A549 (cell line): ENCODE results near the gene PLXNB3. TPM values are rescaled to one million over a fixed set of nuclear protein-coding genes. Genes with fewer than 3 reads are reported as not detected.

Experiments used
- ATAC-seq, 2 experiments: fragments of 200-7000 bp in 1 of 2; fragments of >200 bp in 1 of 2; cut with Nextera tagmentation in 1 of 2; cut with Tn5 transposase in 1 of 2; 3 replicates each; pipeline versions ENCODE4 v1.8.0 to v1.9.1; 2018 to 2020; ENCODE audit warnings: mild to moderate bottlenecking in 1 of 2, moderate library complexity in 1 of 2
- CTCF ChIA-PET: fragments of 300-600 bp; sonication (Branson Sonifier 250); formaldehyde crosslinking; extraction: SDS; loops from one replicate; lab custom pipeline; 2021; ENCODE audit warnings: antibody characterized with exemption, inconsistent platforms; lab: Yijun Ruan, JAX
- POLR2A ChIA-PET: fragments of 350-600 bp; formaldehyde crosslinking; extraction: SDS; loops from one replicate; lab custom pipeline; 2021; ENCODE audit warnings: antibody characterized with exemption, inconsistent platforms; lab: Yijun Ruan, JAX
- DNase-seq, 2 experiments: peaks; one replicate each; pipeline versions ENCODE4 v3.0.0 to v3.0.0-alpha.2; 2011 to 2016; ENCODE audit warnings: low read depth in 1 of 2, low spot score in 1 of 2
- FAIRE-seq: peaks from 2 replicates; lab custom pipeline; 2011; peaks lifted over from hg19 to GRCh38; lab: Jason Lieb, UNC
- H3K27ac ChIP-seq, 2 experiments: fragments of >200 bp; sonication (Bioruptor Twin); formaldehyde crosslinking; 3 replicates each; pipeline ENCODE4 v1.5.1; 2016 to 2017
- H3K4me1 ChIP-seq: fragments of >200 bp; sonication (Bioruptor Twin); formaldehyde crosslinking; 3 replicates; pipeline ENCODE4 v1.6.1; 2016
- H3K4me2 ChIP-seq: fragments of >200 bp; sonication (Bioruptor Twin); formaldehyde crosslinking; 3 replicates; pipeline ENCODE4 v1.6.1; 2016
- H3K4me3 ChIP-seq: fragments of >200 bp; sonication (Bioruptor Twin); formaldehyde crosslinking; 3 replicates; pipeline ENCODE4 v1.5.1; 2016
- H3K9me3 ChIP-seq: fragments of >200 bp; sonication (Bioruptor Twin); formaldehyde crosslinking; 3 replicates; pipeline ENCODE4 v1.6.1; 2016
- CBX2 ChIP-seq: fragments of 200-600 bp; sonication (generic); IDR thresholded peaks from 2 replicates; pipeline ENCODE4 v1.6.1; 2016; ENCODE audit warnings: low read depth, mild to moderate bottlenecking, borderline replicate concordance
- CEBPB ChIP-seq, 2 experiments: fragments of >200 bp in 1 of 2; sonication (Bioruptor Twin) in 1 of 2; formaldehyde crosslinking in 1 of 2; IDR thresholded peaks; 2 replicates each; pipeline ENCODE4 v1.6.1; 2012 to 2016
- CHD4 ChIP-seq: fragments of 200-600 bp; sonication (generic); IDR thresholded peaks from 2 replicates; pipeline ENCODE4 v1.6.1; 2016; ENCODE audit warnings: antibody characterized with exemption, mild to moderate bottlenecking, borderline replicate concordance
- EHMT2 ChIP-seq: fragments of 200-600 bp; sonication (generic); IDR thresholded peaks from 2 replicates; pipeline ENCODE4 v1.6.1; 2016; ENCODE audit warnings: antibody characterized with exemption, low read depth, mild to moderate bottlenecking, moderate library complexity
- FOSB ChIP-seq: fragments of 250-450 bp; sonication (Bioruptor Pico); IDR thresholded peaks from 2 replicates; pipeline ENCODE4 v1.5.0; 2020; ENCODE audit warnings: mild to moderate bottlenecking, moderate library complexity
- FOSL2 ChIP-seq, 2 experiments: fragments of 450-650 bp in 1 of 2; fragments of >200 bp in 1 of 2; sonication (Bioruptor Twin) in 1 of 2; formaldehyde crosslinking; IDR thresholded peaks; 2 replicates each; pipeline versions ENCODE4 v1.5.0 to v1.6.1; 2016 to 2020; ENCODE audit warnings: mild to moderate bottlenecking in 1 of 2, moderate library complexity in 1 of 2
- GATA3 ChIP-seq: IDR thresholded peaks from 2 replicates; pipeline ENCODE4 v1.6.1; 2012; ENCODE audit warnings: borderline replicate concordance
- HEYL ChIP-seq: fragments of 250-450 bp; sonication (Bioruptor Pico); IDR thresholded peaks from 2 replicates; pipeline ENCODE4 v1.8.0; 2021; ENCODE audit warnings: mild to moderate bottlenecking, moderate library complexity
- JUN ChIP-seq, 2 experiments: fragments of >200 bp; sonication (Bioruptor Twin); formaldehyde crosslinking; IDR thresholded peaks; 2 replicates in 1 of 2; 3 replicates in 1 of 2; pipeline ENCODE4 v1.6.1; 2016 to 2017
- JUNB ChIP-seq: fragments of >200 bp; sonication (Bioruptor Twin); formaldehyde crosslinking; IDR thresholded peaks from 2 replicates; pipeline ENCODE4 v1.6.1; 2016
- KDM5A ChIP-seq: fragments of 200-600 bp; sonication (generic); IDR thresholded peaks from 2 replicates; pipeline ENCODE4 v1.6.1; 2016; ENCODE audit warnings: antibody characterized with exemption, mild to moderate bottlenecking
- MAZ ChIP-seq: fragments of 150-350 bp; IDR thresholded peaks from 2 replicates; pipeline ENCODE4 v1.6.1; 2014; ENCODE audit warnings: antibody characterized with exemption, low read depth, low read length, borderline replicate concordance
- NFE2L2 ChIP-seq: fragments of 150-350 bp; conservative IDR thresholded peaks from 2 replicates; pipeline ENCODE4 v1.6.1; 2014; ENCODE audit warnings: low read length
- RAD21 ChIP-seq, 2 experiments: fragments of >200 bp in 1 of 2; sonication (Bioruptor Twin) in 1 of 2; formaldehyde crosslinking in 1 of 2; IDR thresholded peaks in 1 of 2; conservative IDR thresholded peaks in 1 of 2; 2 replicates in 1 of 2; 3 replicates in 1 of 2; pipeline ENCODE4 v1.6.1; 2012 to 2018; ENCODE audit warnings: inconsistent platforms in 1 of 2
- RCOR1 ChIP-seq: fragments of 150-350 bp; IDR thresholded peaks from 2 replicates; pipeline ENCODE4 v1.6.1; 2014; ENCODE audit warnings: antibody characterized with exemption, low read length, low read depth
- SREBF2 ChIP-seq: fragments of 450-650 bp; IDR thresholded peaks from 2 replicates; pipeline ENCODE4 v1.6.1; 2014; ENCODE audit warnings: mild to moderate bottlenecking, moderate library complexity
- TFCP2L1 ChIP-seq: fragments of 250-450 bp; sonication (Bioruptor Pico); IDR thresholded peaks from 2 replicates; pipeline ENCODE4 v1.5.0; 2021; ENCODE audit warnings: mild to moderate bottlenecking
- ZFP36 ChIP-seq: fragments of 450-650 bp; IDR thresholded peaks from 2 replicates; pipeline ENCODE4 v1.6.1; 2014; ENCODE audit warnings: borderline replicate concordance; ENCODE audit not compliant: partially characterized antibody
- WGBS: methylation state at CpG from one replicate; pipeline ENCODE4 v1.1.6; 2017; ENCODE audit errors: missing lambda C conversion rate; 5-methylcytosine and 5-hydroxymethylcytosine counted together
- polyA plus RNA-seq, 4 experiments: library from polyadenylated mRNA; depleted of rRNA in 3 of 4; stranded (reverse); fragments of >200 nt; fragmentation: RNase III in 1 of 4; extraction: RNeasy Plus Mini Kit Qiagen cat#74134 plus additional on column Dnase treatment in 1 of 4; gene quantifications; 2 replicates in 3 of 4; 3 replicates in 1 of 4; pipeline ENCODE4 v1.2.3, GENCODE V29; 2011 to 2017
- TF ChIP-seq, protein P1 (sequence below): IDR thresholded peaks from 2 replicates; pipeline ENCODE4 v1.6.1; 2012; ENCODE audit warnings: low read depth, borderline replicate concordance
- TF ChIP-seq, protein P2 (sequence below): fragments of 250-450 bp; sonication (Bioruptor Pico); IDR thresholded peaks from 2 replicates; pipeline ENCODE4 v1.5.0; 2020; ENCODE audit warnings: low read depth, mild to moderate bottlenecking, moderate library complexity

The PLXNB3 gene
- polyA plus RNA-seq, 2 of the 4 experiments (the other 2 are of a cell fraction) = 1.1 to 2.5 TPM

DNA sequence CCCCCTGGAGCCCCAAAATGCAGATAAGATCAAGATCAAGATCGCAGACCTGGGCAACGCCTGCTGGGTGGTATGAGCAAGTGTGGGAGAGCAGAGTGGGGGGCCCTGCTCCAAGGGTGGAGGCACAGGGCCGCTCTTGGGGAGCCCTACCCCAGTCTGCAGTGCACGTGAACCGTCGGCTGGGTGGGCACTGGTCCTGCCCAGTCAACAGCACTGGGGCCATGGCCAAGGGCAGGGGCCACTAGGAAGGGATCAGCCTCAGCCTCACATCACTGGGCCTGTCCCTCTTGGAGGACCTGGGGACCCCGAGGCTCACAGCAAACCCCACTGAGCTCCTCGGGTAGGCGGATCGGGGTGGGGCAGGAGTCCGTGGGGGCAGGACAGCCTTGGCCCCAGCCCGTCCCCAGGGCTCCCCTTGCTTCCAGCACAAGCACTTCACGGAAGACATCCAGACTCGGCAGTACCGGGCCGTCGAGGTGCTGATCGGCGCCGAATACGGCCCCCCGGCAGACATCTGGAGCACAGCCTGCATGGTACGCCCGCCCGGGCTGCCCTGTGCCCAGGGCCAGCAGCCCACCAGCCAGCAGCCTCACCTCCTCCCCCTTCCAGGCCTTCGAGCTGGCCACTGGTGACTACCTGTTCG lies 20.4 kb downstream of the PLXNB3 start:
- POLR2A ChIA-PET = interaction anchor here (1.8 kb wide), 1 partner anchor 10 kb away, joined by 4 read pairs; the partner anchor contains the start of genes IDH3G and SSR4
- Histone ChIP-seq H3K4me2 (no peak overlapping the region), H3K4me1 (no peaks in the 10 kb centered on the region), H3K9me3 (no peaks in the 10 kb centered on the region)
- no peak for ATAC-seq
- no peak for TF ChIP-seq RAD21 (conservative IDR thresholded peaks at IDR 0.05 in 1 of 2, IDR thresholded peaks at IDR 0.05 in 1 of 2)
- TF ChIP-seq, all 56 proteins: peak for 0
- Histone ChIP-seq H3K4me3 (no peak overlapping the region), H3K27ac (no peak overlapping the region)
- CTCF ChIA-PET = interaction anchor here (1.7 to 1.9 kb wide), 2 partner anchors 12 to 21 kb away, joined by 5 to 6 read pairs; partner anchors contain the start of gene PLXNB3
- no peak for DNase-seq
- FAIRE-seq = no peak
- WGBS = 93% methylated on average over 6 of the region's 27 CpGs

DNA sequence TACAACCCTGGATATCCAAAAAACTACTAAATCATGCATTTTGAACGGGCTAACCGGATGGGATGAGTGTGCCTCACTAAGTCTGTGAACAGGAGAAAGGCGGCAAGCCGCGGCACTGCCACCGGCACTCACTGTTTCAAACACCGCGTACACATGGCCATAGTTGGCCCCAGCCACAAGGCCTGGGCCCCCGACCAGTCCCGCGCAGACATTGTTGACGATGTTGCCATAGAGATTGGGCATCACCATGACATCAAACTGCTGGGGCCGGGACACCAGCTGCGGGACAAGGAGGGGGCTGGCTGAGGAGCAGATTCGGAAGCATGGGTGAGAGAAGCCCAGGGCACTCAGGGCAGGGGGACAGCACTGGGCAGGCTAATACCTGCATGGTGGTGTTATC lies 22.6 kb downstream of the PLXNB3 start:
- POLR2A ChIA-PET = no interaction called here
- H3K9me3 ChIP-seq = no peaks in the 10 kb centered on the region
- TF ChIP-seq FOSL2 (IDR thresholded peaks at IDR 0.05) = no peak
- no peak for TF ChIP-seq FOSL2 (CRISPR knock-in tag; IDR thresholded peaks at IDR 0.05)
- TF ChIP-seq TFCP2L1 (CRISPR knock-in tag) = no peak
- TF ChIP-seq CEBPB (IDR thresholded peaks at IDR 0.05) = no peak

DNA sequence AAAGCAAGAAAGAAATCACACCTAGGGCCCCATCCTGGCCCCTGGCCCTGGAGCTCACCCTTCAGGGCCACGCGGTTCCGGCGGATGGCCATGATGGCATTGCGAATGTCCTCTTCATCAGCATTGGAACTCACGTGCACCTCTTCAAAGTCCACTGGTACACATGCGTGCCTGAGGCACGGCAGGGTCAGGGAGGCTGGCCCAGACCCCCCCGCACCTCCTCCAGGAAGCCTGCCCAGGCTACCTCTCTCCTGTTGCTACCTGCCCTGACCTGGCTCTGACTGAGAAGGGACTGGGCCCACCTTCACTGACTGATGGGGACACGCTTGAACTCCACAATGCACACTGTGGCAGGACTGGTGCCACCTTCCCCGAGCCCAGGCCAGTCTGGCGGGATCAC lies 25.6 kb downstream of the PLXNB3 start:
- TF ChIP-seq SREBF2 (no peak), KDM5A (no peak), NFE2L2 (no peak), JUN (IDR thresholded peaks at IDR 0.05) (no peak), RCOR1 (no peak), EHMT2 (no peak), HEYL (CRISPR knock-in tag) (no peak), ZFP36 (no peak), MAZ (no peak), FOSL2 (IDR thresholded peaks at IDR 0.05) (no peak), FOSL2 (CRISPR knock-in tag; IDR thresholded peaks at IDR 0.05) (no peak), JUNB (no peak), FOSB (no peak), CHD4 (no peak), CBX2 (no peak), GATA3 (no peak)
- TF ChIP-seq, protein P1, sequence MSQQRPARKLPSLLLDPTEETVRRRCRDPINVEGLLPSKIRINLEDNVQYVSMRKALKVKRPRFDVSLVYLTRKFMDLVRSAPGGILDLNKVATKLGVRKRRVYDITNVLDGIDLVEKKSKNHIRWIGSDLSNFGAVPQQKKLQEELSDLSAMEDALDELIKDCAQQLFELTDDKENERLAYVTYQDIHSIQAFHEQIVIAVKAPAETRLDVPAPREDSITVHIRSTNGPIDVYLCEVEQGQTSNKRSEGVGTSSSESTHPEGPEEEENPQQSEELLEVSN = no peak
- TF ChIP-seq, protein P2, sequence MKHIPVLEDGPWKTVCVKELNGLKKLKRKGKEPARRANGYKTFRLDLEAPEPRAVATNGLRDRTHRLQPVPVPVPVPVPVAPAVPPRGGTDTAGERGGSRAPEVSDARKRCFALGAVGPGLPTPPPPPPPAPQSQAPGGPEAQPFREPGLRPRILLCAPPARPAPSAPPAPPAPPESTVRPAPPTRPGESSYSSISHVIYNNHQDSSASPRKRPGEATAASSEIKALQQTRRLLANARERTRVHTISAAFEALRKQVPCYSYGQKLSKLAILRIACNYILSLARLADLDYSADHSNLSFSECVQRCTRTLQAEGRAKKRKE (CRISPR knock-in tag) = no peak
- no peak for ATAC-seq
- Histone ChIP-seq H3K9me3 (no peaks in the 10 kb centered on the region), H3K4me2 (no peak overlapping the region), H3K4me1 (peaks cover 6% of the 10 kb centered on the region; the same call in 2 of the 3 replicates), H3K4me3 (no peak overlapping the region), H3K27ac (no peak overlapping the region)
- CTCF ChIA-PET = interaction anchor here (1.2 to 1.7 kb wide), 2 partner anchors 12 to 158 kb away, joined by 3 to 4 read pairs; no protein-coding TSS in a partner anchor
- no peak for FAIRE-seq
- POLR2A ChIA-PET = no interaction called here
- DNase-seq = no peak
- WGBS = 92% methylated on average over 10 of the region's 12 CpGs

More for the DNA sequence above, 22.6 kb downstream of the PLXNB3 start:
- no peak overlapping the region for H3K4me3 ChIP-seq
- no peaks in the 10 kb centered on the region for H3K4me1 ChIP-seq
- DNase-seq (no peak), ATAC-seq (no peak), FAIRE-seq (no peak)
- CTCF ChIA-PET = interaction anchor here (1.2 to 2.0 kb wide), 3 partner anchors 9 to 23 kb away, joined by 3 to 5 read pairs (median 3); partner anchors contain the start of gene PLXNB3
- no peak overlapping the region for H3K4me2 ChIP-seq
- no peak overlapping the region for H3K27ac ChIP-seq
- WGBS = 91% methylated on average over 13 of the region's 15 CpGs
